ENCODE results near the gene GOLGA7B.

DNA sequence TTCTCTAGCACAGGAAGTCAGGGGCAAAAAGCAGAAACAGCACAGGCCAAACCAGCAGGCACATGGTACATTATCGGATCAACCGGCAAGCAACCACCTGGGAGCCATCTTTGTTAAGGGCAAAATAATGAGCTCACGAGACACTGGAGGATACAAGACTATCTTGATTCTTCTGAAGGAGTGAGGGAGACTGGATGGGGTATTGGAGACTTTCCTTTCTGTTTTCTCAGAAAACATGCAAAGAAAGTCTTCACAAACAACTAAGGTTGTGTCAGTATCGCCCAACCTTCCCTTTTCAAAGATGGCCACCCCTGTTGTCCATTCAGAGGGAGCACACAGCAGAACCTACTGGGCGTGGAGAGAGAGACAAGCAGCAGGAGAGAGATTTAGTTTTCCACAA is 29.6 kb downstream of the GOLGA7B start:
- TF ChIP-seq, protein P1, sequence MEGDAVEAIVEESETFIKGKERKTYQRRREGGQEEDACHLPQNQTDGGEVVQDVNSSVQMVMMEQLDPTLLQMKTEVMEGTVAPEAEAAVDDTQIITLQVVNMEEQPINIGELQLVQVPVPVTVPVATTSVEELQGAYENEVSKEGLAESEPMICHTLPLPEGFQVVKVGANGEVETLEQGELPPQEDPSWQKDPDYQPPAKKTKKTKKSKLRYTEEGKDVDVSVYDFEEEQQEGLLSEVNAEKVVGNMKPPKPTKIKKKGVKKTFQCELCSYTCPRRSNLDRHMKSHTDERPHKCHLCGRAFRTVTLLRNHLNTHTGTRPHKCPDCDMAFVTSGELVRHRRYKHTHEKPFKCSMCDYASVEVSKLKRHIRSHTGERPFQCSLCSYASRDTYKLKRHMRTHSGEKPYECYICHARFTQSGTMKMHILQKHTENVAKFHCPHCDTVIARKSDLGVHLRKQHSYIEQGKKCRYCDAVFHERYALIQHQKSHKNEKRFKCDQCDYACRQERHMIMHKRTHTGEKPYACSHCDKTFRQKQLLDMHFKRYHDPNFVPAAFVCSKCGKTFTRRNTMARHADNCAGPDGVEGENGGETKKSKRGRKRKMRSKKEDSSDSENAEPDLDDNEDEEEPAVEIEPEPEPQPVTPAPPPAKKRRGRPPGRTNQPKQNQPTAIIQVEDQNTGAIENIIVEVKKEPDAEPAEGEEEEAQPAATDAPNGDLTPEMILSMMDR (tag by site-specific recombination; IDR thresholded peaks at IDR 0.05): no peak
- TF ChIP-seq ZNF274 (IDR thresholded peaks at IDR 0.05; ENCODE audit: low read length) (no peak), ZNF274 (tag by site-specific recombination; IDR thresholded peaks at IDR 0.05; ENCODE audit: borderline replicate concordance) (no peak), ZNF621 (tag by site-specific recombination; IDR thresholded peaks at IDR 0.05) (no peak), ZNF426 (tag by site-specific recombination; IDR thresholded peaks at IDR 0.05) (no peak), ZNF555 (tag by site-specific recombination; conservative IDR thresholded peaks at IDR 0.05) (no peak), ZBTB21 (tag by site-specific recombination; IDR thresholded peaks at IDR 0.05) (no peak)
- TF ChIP-seq, protein P2, sequence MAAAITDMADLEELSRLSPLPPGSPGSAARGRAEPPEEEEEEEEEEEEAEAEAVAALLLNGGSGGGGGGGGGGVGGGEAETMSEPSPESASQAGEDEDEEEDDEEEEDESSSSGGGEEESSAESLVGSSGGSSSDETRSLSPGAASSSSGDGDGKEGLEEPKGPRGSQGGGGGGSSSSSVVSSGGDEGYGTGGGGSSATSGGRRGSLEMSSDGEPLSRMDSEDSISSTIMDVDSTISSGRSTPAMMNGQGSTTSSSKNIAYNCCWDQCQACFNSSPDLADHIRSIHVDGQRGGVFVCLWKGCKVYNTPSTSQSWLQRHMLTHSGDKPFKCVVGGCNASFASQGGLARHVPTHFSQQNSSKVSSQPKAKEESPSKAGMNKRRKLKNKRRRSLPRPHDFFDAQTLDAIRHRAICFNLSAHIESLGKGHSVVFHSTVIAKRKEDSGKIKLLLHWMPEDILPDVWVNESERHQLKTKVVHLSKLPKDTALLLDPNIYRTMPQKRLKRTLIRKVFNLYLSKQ (tag by site-specific recombination; IDR thresholded peaks at IDR 0.05; ENCODE audit: borderline replicate concordance): no peak
- TF ChIP-seq, protein P3, sequence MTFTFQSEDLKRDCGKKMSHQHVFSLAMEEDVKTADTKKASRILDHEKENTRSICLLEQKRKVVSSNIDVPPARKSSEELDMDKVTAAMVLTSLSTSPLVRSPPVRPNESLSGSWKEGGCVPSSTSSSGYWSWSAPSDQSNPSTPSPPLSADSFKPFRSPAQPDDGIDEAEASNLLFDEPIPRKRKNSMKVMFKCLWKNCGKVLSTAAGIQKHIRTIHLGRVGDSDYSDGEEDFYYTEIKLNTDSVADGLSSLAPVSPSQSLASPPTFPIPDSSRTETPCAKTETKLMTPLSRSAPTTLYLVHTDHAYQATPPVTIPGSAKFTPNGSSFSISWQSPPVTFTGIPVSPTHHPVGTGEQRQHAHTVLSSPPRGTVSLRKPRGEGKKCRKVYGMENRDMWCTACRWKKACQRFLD (tag by site-specific recombination; IDR thresholded peaks at IDR 0.05): no peak

Measured in HEK293 (cell line).